Spleen (tissue), 11 donors: ENCODE results near the gene LY6G6D. TPM values are rescaled to one million over a fixed set of nuclear protein-coding genes. Genes with fewer than 3 reads are reported as not detected.

Experiments
- DNase-seq: peaks from one replicate; pipeline ENCODE4 v3.0.0-alpha.2; 2020
- H3K27ac ChIP-seq, 8 donors: fragments of 200-600 bp; sonication (generic) in 7 of 8; 1 replicate in 4 of 8; 2 replicates in 4 of 8; pipeline versions ENCODE4 v1.5.0 to v1.8.0; 2016 to 2021; ENCODE audit warnings: inconsistent platforms in 4 of 8, mild to moderate bottlenecking in 4 of 8, moderate library complexity in 1 of 8
- H3K27me3 ChIP-seq, 7 donors: fragments of 200-600 bp; sonication (generic) in 6 of 7; replicated peaks in 1 of 7; 1 replicate in 4 of 7; 2 replicates in 3 of 7; pipeline versions ENCODE4 v1.5.0 to v1.8.0; 2016 to 2021; ENCODE audit warnings: inconsistent platforms in 3 of 7, mild to moderate bottlenecking in 1 of 7
- H3K36me3 ChIP-seq, 6 donors: fragments of 200-600 bp; sonication (generic) in 5 of 6; 1 replicate in 4 of 6; 2 replicates in 2 of 6; pipeline versions ENCODE4 v1.5.0 to v1.8.0; 2016 to 2021; ENCODE audit warnings: inconsistent platforms in 2 of 6
- H3K4me1 ChIP-seq, 6 donors: fragments of 200-600 bp; sonication (generic) in 5 of 6; 1 replicate in 3 of 6; 2 replicates in 3 of 6; pipeline versions ENCODE4 v1.5.0 to v1.8.0; 2016 to 2021; ENCODE audit warnings: inconsistent platforms in 3 of 6
- H3K4me3 ChIP-seq, 8 donors: fragments of 200-600 bp; sonication (generic) in 7 of 8; 1 replicate in 4 of 8; 2 replicates in 4 of 8; pipeline versions ENCODE4 v1.5.0 to v1.8.0; 2016 to 2021; ENCODE audit warnings: inconsistent platforms in 4 of 8, mild to moderate bottlenecking in 4 of 8, moderate library complexity in 2 of 8
- H3K9me3 ChIP-seq, 8 donors: fragments of 200-600 bp; sonication (generic) in 7 of 8; 1 replicate in 4 of 8; 2 replicates in 4 of 8; pipeline versions ENCODE4 v1.5.0 to v1.8.0; 2016 to 2021; ENCODE audit warnings: inconsistent platforms in 4 of 8
- CTCF ChIP-seq, 11 experiments: fragments of 200-600 bp in 7 of 11; fragments of 450-650 bp in 4 of 11; sonication (generic) in 4 of 11; IDR thresholded peaks in 8 of 11; conservative IDR thresholded peaks in 3 of 11; 1 replicate in 7 of 11; 2 replicates in 4 of 11; pipeline versions ENCODE4 v1.4.0 to v1.8.0; 2016 to 2021; ENCODE audit warnings: antibody characterized with exemption in 11 of 11, inconsistent platforms in 4 of 11, mild to moderate bottlenecking in 1 of 11
- POLR2A ChIP-seq, 3 donors: fragments of 450-650 bp; IDR thresholded peaks; one replicate each; pipeline ENCODE4 v1.5.1; 2017; ENCODE audit warnings: antibody characterized with exemption in 3 of 3, mild to moderate bottlenecking in 1 of 3
- POLR2AphosphoS5 ChIP-seq, 3 donors: sonication (generic); formaldehyde crosslinking; IDR thresholded peaks; one replicate each; pipeline ENCODE4 v1.5.1; 2017; ENCODE audit warnings: antibody characterized with exemption in 3 of 3
- WGBS, 5 donors: extraction: QIAGEN DNeasy Blood & Tissue Kit in 3 of 5; methylation state at CpG; one replicate each; pipeline versions ENCODE4 v1.1.5 to v1.1.7; 2013 to 2018; 5-methylcytosine and 5-hydroxymethylcytosine counted together
- intact Hi-C: fragments of 100-400 bp; cut with DNase I; formaldehyde crosslinking; loops from one replicate; pipeline ENCODE4 v1.15.0; 2023; ENCODE audit warnings: low total_unique reads
- polyA plus RNA-seq, 3 donors: library from polyadenylated mRNA; stranded (reverse); fragments of 200-250 nt; gene quantifications; one replicate each; pipeline ENCODE4 v1.2.1, GENCODE V29; 2013
- total RNA-seq, 7 donors: library from RNA; depleted of rRNA in 3 of 7; stranded (reverse); fragments of >200 nt in 3 of 7; fragmentation: NEBNext Ultra II Directional in 4 of 7; extraction: Animal tissue kit (Norgen Biotek cat#: 25700) in 4 of 7; gene quantifications; one replicate each; pipeline versions ENCODE4 v1.1.0 to v1.2.1, GENCODE V29; 2016 to 2021
- donor health status: healthy with polysubstance abuse.
- donor health status: DM: no; HTN: no; CAD: no; lungs with moderate emphysema.
- donor health status: DM: no; HTN: no; CAD: no.
- donor health status: Bipolar disorder and iron deficiency.
- donor health status: healthy.
- donor health status: DM: no; HTN: no; CAD: no.
- donor health status: DM: yes; HTN: yes; CAD: no.

LY6G6D gene
- total and polyA plus RNA-seq, 10 donors, result not detected

GRCh38 chr6:31749301-31750036, 34.3 kb downstream of the LY6G6D start:
- no peaks in the 10 kb centered on the region for H3K4me1 ChIP-seq
- peak; percentile 18 for DNase-seq
- H3K27ac ChIP-seq, result no peak overlapping the region
- peaks cover 0 to 4% (median 0%) of the 10 kb centered on the region in 6 donors for H3K36me3 ChIP-seq
- H3K4me3 ChIP-seq, result no peak overlapping the region
- TF ChIP-seq POLR2AphosphoS5 (IDR thresholded peaks at IDR 0.05) (no peak), CTCF (IDR thresholded peaks at IDR 0.05 in 8 of 11, conservative IDR thresholded peaks at IDR 0.05 in 3 of 11) (no peak), POLR2A (IDR thresholded peaks at IDR 0.05) (no peak)
- 86 to 97% (median 96%) methylated on average over 8 of the region's 8 CpGs for WGBS, 5 donors
- intact Hi-C loops, result no loop called here
- H3K27me3 ChIP-seq, result no peaks in the 10 kb centered on the region
- no peaks in the 10 kb centered on the region for H3K9me3 ChIP-seq

- H3K27me3 ChIP-seq, result no peaks in the 10 kb centered on the region
- H3K36me3 ChIP-seq, result peaks cover 0 to 4% (median 0%) of the 10 kb centered on the region in 6 donors
- no peak overlapping the region for H3K27ac ChIP-seq
- TF ChIP-seq POLR2A (IDR thresholded peaks at IDR 0.05) (no peak), CTCF (IDR thresholded peaks at IDR 0.05 in 8 of 11, conservative IDR thresholded peaks at IDR 0.05 in 3 of 11) (no peak), POLR2AphosphoS5 (IDR thresholded peaks at IDR 0.05) (no peak)
- H3K9me3 ChIP-seq, result no peaks in the 10 kb centered on the region
- 93 to 96% (median 94%) methylated on average over 7 of the region's 7 CpGs for WGBS, 5 donors
- no peaks in the 10 kb centered on the region for H3K4me1 ChIP-seq
- no peak overlapping the region for H3K4me3 ChIP-seq
- no peak for DNase-seq
- intact Hi-C loops, result no loop called here
Measured at GRCh38 chr6:31750411-31751022, 35.4 kb downstream of the LY6G6D start.

DNA sequence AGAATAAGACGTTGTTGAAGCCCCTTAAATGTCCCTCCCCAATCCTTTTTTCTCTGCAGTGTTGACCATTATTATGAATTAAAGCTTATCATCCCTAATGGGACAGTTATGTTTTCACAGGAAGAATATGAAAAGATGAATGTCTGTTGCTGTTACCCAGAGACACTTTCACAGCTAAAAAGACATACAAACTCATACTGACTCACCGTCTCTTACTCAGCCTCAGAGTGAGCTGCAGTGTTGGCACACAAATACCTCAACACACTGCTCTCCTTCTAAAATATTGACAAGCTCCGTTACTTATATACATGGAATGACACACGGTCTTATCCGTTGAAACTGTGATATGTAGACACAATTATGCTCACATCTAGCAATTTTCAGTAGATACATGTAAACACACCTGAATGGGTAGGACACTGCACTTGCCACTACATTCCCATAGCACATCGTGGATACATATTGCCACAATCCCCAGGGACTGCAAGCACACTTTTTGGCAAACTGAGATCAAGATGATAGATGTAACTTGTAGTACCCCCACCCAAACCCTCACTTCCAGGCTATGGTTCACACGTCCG, 37.7 kb downstream of the LY6G6D start:
- TF ChIP-seq POLR2A (IDR thresholded peaks at IDR 0.05) (no peak), POLR2AphosphoS5 (IDR thresholded peaks at IDR 0.05) (no peak), CTCF (IDR thresholded peaks at IDR 0.05 in 8 of 11, conservative IDR thresholded peaks at IDR 0.05 in 3 of 11) (no peak)
- Histone ChIP-seq H3K4me1 (no peaks in the 10 kb centered on the region), H3K4me3 (no peak overlapping the region), H3K9me3 (no peaks in the 10 kb centered on the region), H3K36me3 (no peaks in the 10 kb centered on the region), H3K27me3 (no peaks in the 10 kb centered on the region), H3K27ac (no peak overlapping the region)
- 76 to 87% (median 83%) methylated on average over 6 to 8 of the region's 8 CpGs for WGBS, 5 donors
- intact Hi-C loops, result no loop called here
- no peak for DNase-seq

GRCh38 chr6:31758281-31758680, 43.1 kb downstream of the LY6G6D start:
- WGBS, 5 donors, result 94 to 100% (median 97%) methylated on average over 2 of the region's 2 CpGs
- Histone ChIP-seq H3K27me3 (no peaks in the 10 kb centered on the region), H3K9me3 (no peaks in the 10 kb centered on the region)

More at GRCh38 chr6:31758281-31758680, 43.1 kb downstream of the LY6G6D start:
- intact Hi-C loops, result no loop called here
- Histone ChIP-seq H3K4me1 (no peaks in the 10 kb centered on the region), H3K27ac (no peak overlapping the region), H3K4me3 (no peak overlapping the region), H3K36me3 (peaks cover 0 to 51% (median 7%) of the 10 kb centered on the region in 6 donors)
- DNase-seq, result peak; percentile 10
- TF ChIP-seq POLR2A (IDR thresholded peaks at IDR 0.05) (no peak), CTCF (IDR thresholded peaks at IDR 0.05 in 8 of 11, conservative IDR thresholded peaks at IDR 0.05 in 3 of 11) (no peak), POLR2AphosphoS5 (IDR thresholded peaks at IDR 0.05) (no peak)
